Fibroblast of mammary gland (primary cell): Measurements from ENCODE around the gene HIPK1.

ENCODE experiments used
- DNase-seq: peaks from one replicate; pipeline ENCODE4 v3.0.0-alpha.2; 2010; ENCODE audit warnings: low read depth
- H3K4me3 ChIP-seq: 2 replicates; pipeline ENCODE4 v1.5.1; 2011; ENCODE audit warnings: low read depth, mild to moderate bottlenecking, low read length, moderate library complexity; ENCODE audit not compliant: control insufficient read depth
- CTCF ChIP-seq: conservative IDR thresholded peaks from 2 replicates; pipeline ENCODE4 v1.5.1; 2011; ENCODE audit warnings: low read depth, low read length, inconsistent platforms; ENCODE audit not compliant: control insufficient read depth, insufficient read depth

Gene HIPK1

GRCh38 chr1:113928941-113929749 lies at the start of gene HIPK1:
TSS of gene HIPK1 (plus strand) at chr1:113929324.
- peak within 1 kb of the TSS; percentile 88 for H3K4me3 ChIP-seq
- DNase-seq: peak; percentile 70
- TF ChIP-seq CTCF: no peak

GRCh38 chr1:113879739-113880038 lies 49.4 kb upstream of the HIPK1 start:
- DNase-seq: no peak
- no peak for TF ChIP-seq CTCF

GRCh38 chr1:113881661-113882060 lies 47.5 kb upstream of the HIPK1 start:
- H3K4me3 ChIP-seq: no peak overlapping the region
- TF ChIP-seq CTCF: no peak
- DNase-seq: no peak

More at GRCh38 chr1:113879739-113880038, 49.4 kb upstream of the HIPK1 start:
- no peak overlapping the region for H3K4me3 ChIP-seq

- no peak overlapping the region for H3K4me3 ChIP-seq
- no peak for DNase-seq
- TF ChIP-seq CTCF: no peak
Measured at GRCh38 chr1:113886417-113887401, 42.4 kb upstream of the HIPK1 start.

- no peak for DNase-seq
- TF ChIP-seq CTCF: no peak
- no peak within 1 kb of the TSS for H3K4me3 ChIP-seq
Measured at GRCh38 chr1:113887402-113888175, 41.5 kb upstream of the HIPK1 start, which contains the start of gene BCL2L15. TSS of gene BCL2L15 (minus strand) at chr1:113887581. CDS start at chr1:113887375, 206 bp downstream.

GRCh38 chr1:113890816-113891215 lies 38.3 kb upstream of the HIPK1 start:
- DNase-seq: no peak
- H3K4me3 ChIP-seq: no peak overlapping the region
- TF ChIP-seq CTCF: no peak
